NCI-H1048 (cell line): ENCODE results near the gene RNASEH1.
"Not testable (repeated sequence)": the region's sequence is repeated elsewhere in the genome, so short reads cannot be mapped to it uniquely, and the experiment has no call there.

Source experiments
- DNase-seq: peaks from one replicate; lab custom pipeline; 2025; lab: John Stamatoyannopoulos, UW

Gene RNASEH1

DNA sequence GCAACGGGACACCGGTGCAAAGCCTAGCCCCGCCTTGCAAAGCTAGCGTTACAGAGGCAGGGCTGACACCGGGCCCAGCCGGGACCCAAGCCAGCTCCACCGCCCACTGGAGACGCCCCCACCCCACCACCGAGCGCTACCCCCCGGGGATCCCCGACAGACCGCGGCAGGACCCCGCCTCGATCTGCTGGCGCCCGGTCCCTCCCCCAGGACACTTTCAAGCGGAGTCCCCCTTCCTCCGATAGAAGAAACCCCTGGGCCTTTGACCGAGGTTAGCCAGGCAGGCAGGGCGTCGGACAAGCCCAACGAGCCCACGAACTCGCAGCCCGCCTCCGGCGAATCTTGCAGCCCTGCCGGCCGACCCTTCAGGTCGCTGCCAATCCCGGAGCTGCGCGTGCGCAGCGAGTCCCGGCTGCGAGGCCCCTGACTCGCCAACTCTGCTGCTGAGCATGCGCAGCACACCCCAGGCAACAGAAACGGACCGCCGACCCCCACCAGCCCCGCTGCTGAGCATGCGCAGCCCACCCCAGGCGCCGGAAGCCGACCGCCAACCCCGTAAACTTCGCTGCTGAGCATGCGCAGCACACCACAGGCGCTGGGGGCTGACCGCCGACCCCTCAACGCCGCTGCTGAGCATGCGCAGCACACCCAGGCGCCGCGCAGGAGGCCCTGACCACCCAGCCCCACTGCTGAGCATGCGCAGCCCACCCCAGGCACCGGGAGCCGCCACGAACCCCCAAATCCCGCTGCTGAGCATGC, 39.5 kb downstream of the RNASEH1 start:
- peak; percentile 85 for DNase-seq

DNA sequence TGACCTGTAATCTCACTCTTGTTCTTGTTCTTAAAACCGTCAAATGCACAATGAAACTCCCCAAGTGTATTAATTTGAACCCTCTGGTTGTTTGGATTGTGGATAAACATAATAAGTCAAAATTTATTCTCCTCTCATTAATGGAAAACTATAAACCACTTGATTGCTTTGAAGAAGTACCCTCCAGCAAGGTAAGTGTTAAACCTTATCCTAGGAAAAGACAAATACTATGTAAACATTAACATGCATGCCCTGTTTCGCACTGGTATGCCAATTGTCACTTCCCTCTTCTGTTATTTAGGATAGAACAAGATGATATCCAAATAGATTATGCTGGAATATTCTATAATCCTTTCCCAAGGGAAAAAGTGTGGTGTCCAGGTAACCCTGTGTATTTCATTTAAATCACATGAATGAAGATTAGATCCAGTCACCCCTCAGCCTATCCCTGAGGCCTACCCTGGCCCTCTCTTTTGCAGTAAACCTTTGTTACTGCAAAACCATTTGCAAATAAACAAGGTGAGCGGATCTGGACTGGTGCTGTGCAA, 40.1 kb downstream of the RNASEH1 start:
- DNase-seq, result no peak

DNA sequence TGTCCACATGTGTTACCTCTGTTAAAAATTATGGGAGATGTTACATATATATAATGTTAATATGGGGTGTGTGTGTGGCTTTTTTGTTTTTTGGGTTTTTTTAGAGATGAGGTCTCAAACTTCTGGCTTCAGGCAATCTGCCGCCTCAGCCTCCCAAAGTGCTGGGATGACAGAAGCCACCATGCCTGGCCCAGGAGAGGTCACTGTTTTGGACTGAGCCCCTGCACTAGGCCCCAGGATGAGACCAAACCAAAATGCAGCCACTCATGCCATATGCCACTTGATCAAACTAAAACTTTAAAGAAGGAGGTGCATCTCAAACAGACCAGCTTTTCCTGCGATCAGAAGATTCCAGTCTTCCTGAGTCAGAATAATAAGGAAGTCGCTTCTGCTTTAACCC, 41.3 kb downstream of the RNASEH1 start:
- no peak for DNase-seq

DNA sequence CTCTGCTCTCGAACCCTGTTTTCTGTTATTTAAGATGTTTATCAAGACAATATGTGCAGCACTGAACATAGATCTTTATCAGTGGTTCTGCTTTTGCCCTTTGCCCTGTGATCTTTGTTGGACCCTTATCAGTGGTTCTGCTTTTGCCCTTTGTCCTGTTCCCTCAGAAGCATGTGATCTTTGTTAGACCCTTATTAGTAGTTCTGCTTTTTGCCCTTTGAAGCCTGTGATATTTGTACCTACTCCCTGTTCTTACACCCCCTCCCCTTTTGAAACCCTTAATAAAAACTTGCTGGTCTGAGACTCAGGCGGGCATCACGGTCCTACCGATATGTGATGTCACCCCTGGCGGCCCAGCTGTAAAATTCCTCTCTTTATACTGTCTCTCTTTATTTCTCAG, 42.7 kb downstream of the RNASEH1 start:
- DNase-seq, result not testable (repeated sequence)

DNA sequence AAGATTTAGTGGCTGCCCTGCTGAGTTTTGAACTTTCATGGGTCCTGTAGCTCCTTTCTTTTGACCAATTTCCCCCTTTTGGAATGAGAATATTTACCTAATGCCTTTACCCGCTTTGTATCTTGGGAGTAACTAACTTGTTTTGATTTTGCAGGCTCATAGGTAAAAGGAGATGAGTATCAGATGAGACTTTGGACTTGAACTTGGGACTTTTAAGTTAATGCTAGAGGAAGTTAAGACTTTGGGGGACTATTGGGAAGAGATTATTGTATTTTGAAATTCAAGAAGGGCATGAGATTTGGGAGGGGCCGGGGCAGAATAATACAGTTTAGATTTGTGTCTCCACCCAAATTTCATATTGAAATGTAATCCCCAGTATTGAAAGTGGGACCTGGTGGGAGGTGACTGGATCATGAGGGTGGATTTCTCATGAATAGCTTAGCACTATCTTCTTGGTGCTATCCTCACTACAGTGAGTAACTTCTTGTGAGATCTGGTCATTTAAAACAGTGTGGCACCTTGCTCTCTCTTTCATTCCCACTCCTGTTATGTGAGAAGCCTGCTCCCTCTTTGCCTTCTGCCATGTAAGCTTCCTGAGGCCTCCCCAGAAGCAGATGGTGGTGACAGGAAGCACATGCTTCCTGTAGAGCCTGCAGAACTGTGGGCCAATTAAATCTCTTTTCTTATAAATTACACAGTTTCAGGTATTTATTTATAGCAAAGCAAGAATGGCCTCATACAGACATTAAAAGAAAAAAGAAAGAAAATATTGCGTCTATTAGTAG, 44.9 kb downstream of the RNASEH1 start:
- DNase-seq, result no peak

DNA sequence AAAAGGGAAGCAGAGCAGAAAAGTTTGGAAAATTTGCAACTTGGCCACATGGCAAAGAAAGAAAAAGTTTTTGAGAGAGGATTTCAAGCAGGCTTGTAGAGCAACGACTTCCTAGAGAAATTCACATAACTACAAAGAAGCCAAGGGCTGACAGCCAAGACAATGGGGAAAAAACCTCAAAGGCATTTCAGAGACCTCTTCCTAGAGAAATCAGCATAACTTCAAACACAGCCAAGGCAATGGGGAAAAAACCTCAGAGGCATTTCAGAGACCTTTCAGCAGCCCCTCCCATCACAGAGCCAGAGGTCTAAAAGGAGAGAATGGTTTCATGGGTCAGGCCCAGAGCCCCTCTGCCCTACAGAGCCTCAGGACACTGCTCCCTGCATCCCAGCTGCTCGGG, 46.0 kb downstream of the RNASEH1 start:
- no peak for DNase-seq

DNA sequence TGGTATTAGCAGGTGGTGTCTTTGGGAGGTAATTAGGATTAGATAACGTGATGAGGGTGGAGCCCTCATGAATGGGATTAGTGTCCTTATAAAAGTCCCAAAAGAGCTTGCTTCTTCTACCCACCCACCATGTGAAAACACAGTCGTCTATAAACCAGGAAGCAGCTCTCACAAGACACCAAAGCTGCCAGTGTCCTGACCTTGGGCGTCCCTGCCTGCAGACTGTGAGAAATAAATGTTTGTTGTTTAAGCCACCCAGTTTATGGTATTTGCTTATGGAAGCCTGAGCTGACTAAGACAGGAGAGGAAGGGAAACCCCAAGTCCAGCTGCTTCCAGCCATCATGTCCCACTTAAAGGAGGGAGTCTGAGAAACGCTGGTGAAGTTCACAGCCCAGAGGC, 52.4 kb downstream of the RNASEH1 start:
- no peak for DNase-seq

DNA sequence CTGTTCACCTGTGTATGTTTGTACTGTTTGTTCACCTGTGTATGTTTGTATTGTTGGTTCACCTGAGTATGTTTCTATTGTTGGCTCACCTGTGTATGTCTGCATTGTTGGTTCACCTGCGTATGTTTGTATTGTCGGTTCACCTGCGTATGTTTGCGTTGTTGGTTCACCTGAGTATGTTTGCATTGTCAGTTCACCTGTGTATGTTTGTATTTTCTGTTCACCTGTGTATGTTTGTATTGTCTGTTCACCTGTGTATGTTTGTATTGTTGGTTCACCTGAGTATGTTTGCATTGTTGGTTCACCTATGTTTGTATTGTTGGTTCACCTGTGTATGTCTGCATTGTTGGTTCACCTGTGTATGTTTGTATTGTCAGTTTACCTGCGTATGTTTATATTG, 53.4 kb downstream of the RNASEH1 start:
- no peak for DNase-seq

DNA sequence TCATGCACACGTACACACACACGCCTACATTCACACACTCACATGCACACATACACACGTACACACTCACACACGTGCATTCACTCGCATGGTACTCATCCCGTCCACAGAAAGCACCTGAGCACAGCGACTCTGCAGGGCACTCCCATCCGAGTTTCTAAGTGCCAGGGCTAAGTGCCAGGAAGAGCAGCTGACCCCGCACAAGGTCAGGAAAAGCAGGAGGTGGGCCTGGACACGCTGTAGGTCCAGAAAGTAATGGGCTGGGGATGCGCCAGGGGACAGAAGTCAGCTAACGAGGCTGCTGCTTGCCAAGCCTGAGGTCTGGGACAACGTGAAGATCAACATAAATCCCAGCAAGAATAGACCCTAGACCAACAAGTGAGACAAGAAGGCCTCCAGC, 54.6 kb downstream of the RNASEH1 start:
- DNase-seq, result no peak

DNA sequence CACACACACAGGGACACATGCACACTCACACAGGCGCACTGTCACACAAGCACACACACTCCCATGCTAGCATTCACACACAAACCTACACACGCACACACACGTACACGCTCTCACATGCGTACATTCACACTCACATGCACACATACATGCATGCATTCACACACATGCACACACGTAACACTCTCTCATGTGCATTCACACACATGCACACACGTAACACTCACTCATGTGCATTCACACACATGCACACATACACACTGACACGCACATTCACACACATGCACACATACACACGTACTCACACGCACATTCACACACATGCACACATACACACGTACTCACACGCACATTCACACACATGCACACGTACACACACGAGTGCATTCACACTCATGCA, 55.1 kb downstream of the RNASEH1 start:
- no peak for DNase-seq

DNA sequence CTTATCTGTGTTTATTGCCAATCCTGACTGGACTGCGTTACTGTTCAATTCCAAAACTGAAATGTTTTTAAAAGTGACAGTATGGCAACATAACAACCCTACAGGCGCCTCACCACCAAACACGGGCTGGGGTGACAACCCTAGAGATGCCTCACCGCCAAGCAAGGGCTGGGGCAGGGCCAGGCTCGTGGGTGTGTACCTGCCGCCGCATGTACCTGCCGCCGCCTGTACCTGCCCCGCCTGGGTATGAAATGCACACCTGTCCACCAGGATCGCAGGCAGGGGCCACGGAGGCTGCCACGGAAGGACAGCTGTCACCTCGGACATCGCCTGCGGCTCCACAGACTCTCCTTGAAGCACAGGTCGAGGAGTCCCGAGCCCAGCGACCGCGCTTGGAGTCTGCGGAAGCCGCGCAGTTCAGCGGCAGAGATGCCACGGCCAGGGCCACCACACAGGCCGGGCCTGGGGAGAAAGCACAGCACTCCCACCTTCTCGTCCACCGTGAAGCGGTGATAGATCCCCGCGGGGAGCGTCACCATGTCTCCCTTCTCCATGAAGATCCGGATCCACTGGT, 57.7 kb downstream of the RNASEH1 start:
- DNase-seq, result no peak

DNA sequence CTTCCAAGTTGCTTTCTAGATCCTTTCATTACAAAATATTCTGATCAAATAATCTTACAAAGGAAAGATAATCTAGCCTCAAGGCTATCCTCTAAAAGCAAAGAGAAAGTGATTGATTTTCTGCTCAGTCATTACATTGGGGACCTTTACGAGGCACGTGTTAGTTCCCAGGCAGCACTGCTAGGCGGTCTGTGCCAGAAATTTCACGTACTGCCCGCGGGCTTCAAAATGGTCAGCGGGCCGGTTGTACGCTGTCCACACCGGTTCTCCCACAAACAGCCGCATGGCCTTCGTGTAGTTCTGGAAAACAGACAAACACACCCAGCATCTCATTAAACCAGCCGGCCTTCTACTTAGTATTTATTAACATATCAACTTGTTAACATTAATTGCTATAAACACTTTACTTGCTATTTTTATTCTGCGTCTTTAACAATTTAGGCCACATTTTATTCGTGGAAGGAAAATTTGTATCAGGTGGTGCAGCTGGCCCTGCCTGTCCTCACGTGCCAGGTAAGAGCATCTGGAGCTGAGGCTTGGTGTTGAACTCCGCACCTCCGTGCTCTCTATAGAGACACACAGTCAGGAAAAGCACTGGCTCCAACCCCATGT, 59.2 kb downstream of the RNASEH1 start:
- DNase-seq, result no peak

DNA sequence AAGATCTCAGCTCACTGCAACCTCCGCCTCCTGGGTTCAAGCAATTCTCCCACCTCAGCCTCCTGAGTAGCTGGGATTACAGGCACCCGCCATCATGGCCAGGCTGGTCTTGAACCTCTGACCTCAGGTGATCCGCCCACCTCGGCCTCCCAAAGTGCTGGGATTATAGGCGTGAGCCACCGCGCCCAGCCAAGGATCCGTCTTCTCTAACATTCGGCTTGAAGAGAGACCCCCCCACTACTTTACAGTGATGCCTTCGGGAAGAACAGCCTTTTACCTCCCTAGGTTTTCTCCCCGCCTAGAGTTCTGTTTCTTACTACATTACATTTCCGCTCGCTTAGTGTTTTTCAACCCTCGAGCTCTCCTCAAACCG, 61.4 kb downstream of the RNASEH1 start:
- DNase-seq, result not testable (repeated sequence)
